AG10803 (cell line): ENCODE results near the gene MAN2A2.

ENCODE experiments used
- DNase-seq: peaks from one replicate; pipeline ENCODE4 v3.0.0; 2010; ENCODE audit warnings: low read depth
- H3K4me3 ChIP-seq: 2 replicates; pipeline ENCODE4 v1.5.1; 2011; ENCODE audit warnings: mild to moderate bottlenecking, low read length, control low read depth
- CTCF ChIP-seq: conservative IDR thresholded peaks from 2 replicates; pipeline ENCODE4 v1.5.1; 2011; ENCODE audit warnings: mild to moderate bottlenecking, low read length, control low read depth, inconsistent platforms

The MAN2A2 gene

GRCh38 chr15:90880381-90881145 is 22.5 kb upstream of the MAN2A2 start:
- no peak for DNase-seq
- TF ChIP-seq CTCF = no peak
- H3K4me3 ChIP-seq = no peak overlapping the region

DNA sequence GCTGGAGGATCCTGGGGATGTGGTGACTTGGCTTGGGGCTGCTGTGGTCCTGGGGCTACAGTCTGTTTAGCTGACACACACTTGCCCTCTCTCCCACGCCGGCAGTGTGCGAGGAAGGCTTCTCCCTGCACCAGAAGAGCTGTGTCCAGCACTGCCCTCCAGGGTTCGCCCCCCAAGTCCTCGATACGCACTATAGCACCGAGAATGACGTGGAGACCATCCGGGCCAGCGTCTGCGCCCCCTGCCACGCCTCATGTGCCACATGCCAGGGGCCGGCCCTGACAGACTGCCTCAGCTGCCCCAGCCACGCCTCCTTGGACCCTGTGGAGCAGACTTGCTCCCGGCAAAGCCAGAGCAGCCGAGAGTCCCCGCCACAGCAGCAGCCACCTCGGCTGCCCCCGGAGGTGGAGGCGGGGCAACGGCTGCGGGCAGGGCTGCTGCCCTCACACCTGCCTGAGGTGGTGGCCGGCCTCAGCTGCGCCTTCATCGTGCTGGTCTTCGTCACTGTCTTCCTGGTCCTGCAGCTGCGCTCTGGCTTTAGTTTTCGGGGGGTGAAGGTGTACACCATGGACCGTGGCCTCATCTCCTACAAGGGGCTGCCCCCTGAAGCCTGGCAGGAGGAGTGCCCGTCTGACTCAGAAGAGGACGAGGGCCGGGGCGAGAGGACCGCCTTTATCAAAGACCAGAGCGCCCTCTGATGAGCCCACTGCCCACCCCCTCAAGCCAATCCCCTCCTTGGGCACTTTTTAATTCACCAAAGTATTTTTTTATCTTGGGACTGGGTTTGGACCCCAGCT is 21.7 kb upstream of the MAN2A2 start:
- H3K4me3 ChIP-seq = no peak overlapping the region
- TF ChIP-seq CTCF = no peak
- no peak for DNase-seq

GRCh38 chr15:90881978-90882721 is 21.0 kb upstream of the MAN2A2 start:
- no peak overlapping the region for H3K4me3 ChIP-seq
- DNase-seq = no peak
- no peak for TF ChIP-seq CTCF

- no peak overlapping the region for H3K4me3 ChIP-seq
- DNase-seq = no peak
- TF ChIP-seq CTCF = no peak
These were observed 20.1 kb upstream of the MAN2A2 start for GRCh38 chr15:90882781-90883525.

- DNase-seq = no peak
- peak overlapping the region; percentile 57 for H3K4me3 ChIP-seq
- no peak for TF ChIP-seq CTCF
These were observed 19.6 kb upstream of the MAN2A2 start for GRCh38 chr15:90883526-90883975.

DNA sequence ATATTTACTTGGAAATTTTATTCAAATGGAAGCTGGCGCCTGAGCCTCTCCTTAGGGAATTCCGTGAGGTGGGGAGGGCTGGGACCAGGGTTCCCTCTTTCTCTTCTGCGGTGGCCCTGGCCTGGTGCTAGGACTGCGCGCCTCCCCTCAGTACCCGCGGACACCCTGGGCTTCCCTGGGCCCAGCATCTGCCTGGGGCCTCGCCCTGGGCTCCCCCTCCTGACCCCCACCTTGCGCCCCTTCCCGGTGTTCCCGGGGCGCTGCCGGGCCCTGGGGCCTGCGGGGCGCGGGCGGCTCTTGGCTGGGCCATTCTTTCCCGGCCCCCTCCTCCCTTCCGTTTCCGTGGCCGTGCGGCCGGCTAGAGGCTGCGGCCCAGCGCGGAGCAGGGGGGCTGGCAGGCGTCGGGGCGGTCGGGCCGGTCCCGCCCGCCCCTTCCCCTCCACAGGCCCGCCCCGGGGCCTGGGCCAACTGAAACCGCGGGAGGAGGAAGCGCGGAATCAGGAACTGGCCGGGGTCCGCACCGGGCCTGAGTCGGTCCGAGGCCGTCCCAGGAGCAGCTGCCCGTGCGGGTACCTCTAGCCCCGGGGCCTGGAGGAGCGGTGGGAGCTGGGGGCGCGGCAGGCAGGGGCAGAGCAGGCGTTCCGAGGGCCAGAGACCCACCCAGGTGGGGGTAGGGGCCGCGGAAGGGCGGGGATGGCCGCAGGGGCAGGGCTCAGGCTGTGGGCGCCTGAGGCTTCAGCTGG is 19.0 kb upstream of the MAN2A2 start, which contains the start of gene FES:
TSS of gene FES (plus strand) at position 529 of the 743 bp plus-strand sequence. CDS start 542 bp downstream, outside the sequence.
- TF ChIP-seq CTCF = no peak
- H3K4me3 ChIP-seq = peak within 1 kb of the TSS; percentile 57
- peak; percentile 39 for DNase-seq
